NCI-H1048 (cell line): Measurements from ENCODE around the gene AEN.

ENCODE experiments used
- DNase-seq: peaks from one replicate; lab custom pipeline; 2025; lab: John Stamatoyannopoulos, UW

The AEN gene

DNA sequence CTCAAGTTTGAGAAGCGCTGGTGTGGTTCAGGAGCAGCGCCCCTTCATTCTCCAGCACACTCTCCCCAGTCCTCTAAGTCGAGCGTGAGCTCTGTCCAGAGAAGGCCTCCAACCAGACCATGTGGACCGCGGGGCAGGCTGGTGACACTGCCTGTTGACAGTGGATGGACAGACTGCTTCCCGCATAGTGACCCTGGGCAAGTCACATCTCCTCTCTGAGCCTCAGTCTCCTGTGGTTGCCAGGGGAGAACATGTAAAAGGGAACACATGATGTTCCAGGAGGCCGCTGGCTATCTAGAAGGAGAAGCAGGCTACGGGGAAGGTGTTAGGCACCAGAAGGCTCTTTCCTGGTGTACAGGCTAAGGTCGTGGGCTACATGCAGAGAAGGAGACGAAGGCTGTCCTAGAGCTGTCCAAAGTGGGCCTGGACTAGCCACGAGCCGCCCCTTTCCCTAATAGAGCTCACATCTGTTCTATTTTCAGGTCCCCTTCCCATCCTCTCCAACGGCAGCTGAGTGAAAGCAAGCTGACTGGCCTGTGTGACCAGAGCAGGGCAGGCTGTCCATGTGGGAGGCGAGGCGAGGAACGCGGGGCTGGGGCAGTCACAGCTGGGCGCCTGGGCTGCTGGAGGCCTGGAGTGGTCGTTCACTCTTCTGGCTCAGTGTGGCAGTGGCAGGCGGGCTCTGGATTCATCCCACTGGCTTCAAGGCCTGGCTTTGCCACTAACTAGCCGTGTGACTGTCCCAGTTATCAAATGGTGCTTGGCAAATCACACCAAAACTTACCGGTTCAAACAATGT is 28.8 kb downstream of the AEN start:
- DNase-seq, result no peak

DNA sequence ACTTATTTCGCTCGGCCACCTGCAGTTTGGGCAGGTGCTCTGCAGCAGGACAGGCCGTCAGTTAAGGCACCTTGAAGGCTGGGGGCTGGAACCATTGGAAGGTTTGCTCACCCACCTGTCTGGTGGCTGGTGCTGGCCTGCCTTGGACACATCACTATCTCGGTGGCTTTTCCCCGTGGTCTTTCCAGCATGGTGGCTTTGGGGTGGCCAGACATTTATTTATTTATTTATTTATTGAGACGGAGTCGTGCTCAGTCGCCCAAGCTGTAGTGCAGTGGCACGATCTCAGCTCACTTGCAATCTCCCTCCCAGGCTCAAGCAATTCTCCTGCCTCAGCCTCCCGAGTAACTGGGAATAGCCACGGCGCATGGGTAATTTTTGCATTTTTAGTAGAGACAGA is 29.4 kb downstream of the AEN start:
- DNase-seq, result no peak

- DNase-seq, result no peak
Observed at GRCh38 chr15:88651136-88651732, 30.1 kb downstream of the AEN start.

- DNase-seq, result no peak
Observed at GRCh38 chr15:88651971-88652370, 30.8 kb downstream of the AEN start.

GRCh38 chr15:88652456-88653199 is 31.5 kb downstream of the AEN start:
- no peak for DNase-seq

- no peak for DNase-seq
Observed at GRCh38 chr15:88653200-88654064, 32.3 kb downstream of the AEN start.

DNA sequence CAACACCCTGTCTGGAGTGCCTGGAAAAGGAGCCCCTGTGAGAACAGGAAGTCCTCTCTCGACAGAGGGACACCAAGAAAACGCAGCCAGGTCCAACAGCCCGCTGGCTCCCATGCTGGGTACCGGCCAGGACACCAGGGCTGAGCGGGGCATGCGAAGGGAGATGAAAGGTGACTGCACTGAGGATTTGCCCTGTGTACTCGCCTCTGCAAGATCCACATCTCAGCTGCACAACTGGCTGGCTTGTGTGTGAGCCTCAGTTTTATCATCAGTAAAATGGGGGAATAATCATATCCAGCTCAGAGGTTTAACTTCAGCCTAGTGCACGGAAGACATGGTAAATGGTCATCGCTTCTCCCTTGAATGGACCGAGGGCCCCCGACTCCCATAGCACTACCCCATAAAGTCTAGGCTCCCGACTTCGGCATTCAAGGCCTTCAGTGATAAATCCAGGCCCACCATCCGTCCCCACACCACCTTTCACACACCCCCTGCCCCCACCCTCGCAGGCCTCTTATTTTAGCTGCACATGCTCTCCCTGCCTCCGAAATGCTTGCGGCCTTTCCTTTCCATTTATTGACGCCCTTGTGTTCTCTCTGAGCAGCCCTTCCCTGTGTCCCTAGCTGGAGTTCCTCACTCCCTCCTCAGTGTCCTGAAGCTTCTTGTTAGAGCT is 33.4 kb downstream of the AEN start:
- no peak for DNase-seq

DNA sequence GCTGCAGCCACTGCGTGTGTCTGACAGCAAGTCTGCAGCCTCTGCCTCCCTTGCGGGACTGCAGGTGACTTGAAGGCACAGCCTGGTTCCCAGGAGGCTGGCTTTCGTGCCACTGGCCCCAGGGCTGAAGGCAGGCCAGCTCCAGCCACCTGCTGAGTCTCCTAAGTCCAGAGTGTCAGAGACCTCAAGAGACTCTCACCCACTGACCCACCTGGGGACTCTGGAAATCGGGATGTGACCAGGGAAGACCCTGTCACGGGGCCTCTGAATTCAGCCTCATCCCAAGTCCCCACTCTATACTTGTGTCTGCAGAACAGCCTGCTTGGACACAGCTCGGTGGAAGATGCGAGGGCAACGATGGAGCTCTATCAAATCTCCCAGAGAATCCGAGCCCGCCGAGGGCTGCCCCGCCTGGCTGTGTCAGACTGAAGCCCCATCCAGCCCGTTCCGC is 34.0 kb downstream of the AEN start:
- DNase-seq, result no peak

GRCh38 chr15:88655800-88656488 is 34.8 kb downstream of the AEN start:
- DNase-seq, result no peak

GRCh38 chr15:88656760-88657221 is 35.7 kb downstream of the AEN start:
- DNase-seq, result no peak

DNA sequence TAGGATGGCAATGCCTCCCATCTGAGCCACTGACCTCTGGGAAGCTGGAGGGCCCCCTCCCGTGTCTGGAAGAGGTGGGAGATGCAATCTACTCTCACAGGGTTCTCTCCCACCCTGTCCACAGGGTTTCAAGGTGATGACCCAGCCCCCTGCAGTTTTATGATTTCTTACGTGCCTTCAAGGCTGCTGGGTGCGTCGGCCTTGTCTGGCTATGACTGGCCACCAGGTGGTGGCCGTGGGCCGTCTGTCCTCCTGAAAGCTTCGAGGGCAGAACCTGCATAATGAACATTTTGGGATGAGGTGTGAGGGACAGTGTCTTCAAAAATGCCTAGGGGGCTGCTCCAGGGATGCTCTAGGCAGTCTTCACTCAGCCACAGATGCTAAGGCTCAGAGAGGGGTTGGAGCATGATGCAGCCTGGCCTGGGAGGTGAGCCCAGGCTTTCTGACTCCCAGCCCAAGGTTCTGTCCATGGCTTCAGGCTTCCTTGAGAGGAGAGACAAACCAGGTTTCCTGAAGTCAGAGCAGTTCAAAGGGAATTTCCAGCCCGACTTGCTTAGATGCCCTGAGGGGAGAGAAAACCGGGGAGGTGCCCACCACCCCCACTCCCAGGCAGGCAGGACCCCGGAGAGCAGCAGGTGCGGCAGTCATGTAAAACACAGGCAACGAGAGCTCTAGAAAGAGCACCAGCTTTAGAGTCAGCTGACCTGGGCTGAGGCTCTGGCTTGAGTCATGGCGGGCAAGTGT is 36.4 kb downstream of the AEN start:
- no peak for DNase-seq

DNA sequence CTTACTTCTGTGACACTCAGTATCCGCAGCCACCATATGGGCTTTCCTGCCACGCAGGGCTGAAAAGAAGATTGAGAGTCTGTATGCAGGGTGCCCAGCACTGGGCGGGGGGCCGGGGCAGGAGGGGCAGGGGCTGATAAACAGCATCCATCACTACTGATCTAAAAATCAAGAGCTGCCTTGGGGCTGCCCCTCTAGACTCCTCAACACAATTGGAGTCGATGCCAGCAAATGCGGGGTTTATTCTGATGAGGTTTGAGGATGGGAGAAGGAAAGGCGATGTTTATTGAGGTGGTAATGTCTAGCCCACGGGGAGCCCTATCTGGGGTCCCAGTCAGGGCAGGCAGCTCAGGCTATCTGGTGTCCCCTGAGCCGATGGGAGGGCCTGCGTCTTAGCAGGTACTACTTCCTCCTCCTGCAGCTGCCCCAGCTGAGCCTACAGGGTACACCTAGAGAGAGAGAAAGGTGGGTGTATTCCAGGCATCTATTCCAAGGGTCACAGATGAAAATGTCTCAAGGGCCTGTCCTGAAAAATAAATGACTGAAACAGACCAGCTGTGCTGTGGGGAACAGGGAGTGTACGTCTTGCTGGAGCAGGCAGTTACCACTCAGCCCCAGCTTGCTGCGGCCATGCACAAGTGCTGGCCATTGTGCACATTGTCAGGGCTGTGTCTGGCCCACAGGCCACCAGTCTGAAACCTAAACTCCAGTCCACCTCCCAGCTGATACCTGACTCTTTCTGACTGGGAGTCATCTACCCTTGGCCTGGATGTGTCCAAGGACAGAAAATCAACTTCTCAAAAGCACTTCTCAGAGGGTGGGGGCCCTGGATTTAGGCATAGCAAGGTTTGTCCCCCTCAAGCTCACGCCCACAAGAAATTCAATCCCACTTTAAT is 37.2 kb downstream of the AEN start:
- DNase-seq, result no peak

GRCh38 chr15:88658972-88659931 is 38.1 kb downstream of the AEN start:
- no peak for DNase-seq

GRCh38 chr15:88661041-88661700 is 40.0 kb downstream of the AEN start:
- DNase-seq, result no peak

- no peak for DNase-seq
Observed at GRCh38 chr15:88661761-88662556, 40.8 kb downstream of the AEN start.

- DNase-seq, result no peak
Observed at GRCh38 chr15:88663141-88663621, 42.0 kb downstream of the AEN start.
